GM19372 (cell line): ENCODE measurements around the gene STARD8.
"Not testable (repeated sequence)": the region's sequence is repeated elsewhere in the genome, so short reads cannot be mapped to it uniquely, and the experiment has no call there.

ENCODE experiments used
- ATAC-seq: cut with Tn5 transposase; IDR thresholded peaks from one replicate; pipeline ENCODE4 v1.9.1; 2021; ENCODE audit warnings: mild to moderate bottlenecking, low read depth, moderate library complexity; ENCODE audit not compliant: unreplicated experiment

Gene STARD8

DNA sequence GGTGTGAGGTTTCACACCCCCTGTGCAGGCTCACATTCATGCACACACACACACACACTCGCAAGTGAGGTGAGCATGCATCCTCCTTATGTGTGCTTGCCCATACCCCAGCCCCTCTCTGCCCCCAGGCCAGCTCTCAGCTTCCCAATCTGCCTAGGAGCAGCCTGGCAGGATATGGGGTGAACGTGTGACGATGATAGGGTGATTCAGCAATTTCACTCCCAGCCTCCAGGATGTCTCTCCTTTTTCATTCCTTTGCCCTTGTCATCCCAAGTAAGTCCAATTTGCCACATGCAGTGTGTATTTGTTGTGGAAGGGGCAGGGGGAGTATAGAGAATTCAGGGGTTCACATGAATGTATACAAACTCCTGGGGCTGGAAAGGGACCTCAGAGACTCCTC is 7.2 kb downstream of the STARD8 start:
- ATAC-seq = no peak

DNA sequence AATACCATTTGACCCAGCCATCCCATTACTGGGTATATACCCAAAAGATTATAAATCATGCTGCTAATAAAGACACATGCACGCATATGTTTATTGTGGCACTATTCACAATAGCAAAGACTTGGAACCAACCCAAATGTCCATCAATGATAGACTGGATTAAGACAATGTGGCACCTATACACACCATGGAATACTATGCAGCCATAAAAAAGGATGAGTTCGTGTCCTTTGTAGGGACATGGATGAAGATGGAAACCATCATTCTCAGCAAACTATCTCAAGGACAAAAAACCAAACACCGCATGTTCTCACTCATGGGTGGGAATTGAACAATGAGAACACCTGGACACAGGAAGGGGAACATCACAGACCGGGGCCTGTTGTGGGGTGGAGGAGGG is 9.0 kb downstream of the STARD8 start:
- ATAC-seq = not testable (repeated sequence)

DNA sequence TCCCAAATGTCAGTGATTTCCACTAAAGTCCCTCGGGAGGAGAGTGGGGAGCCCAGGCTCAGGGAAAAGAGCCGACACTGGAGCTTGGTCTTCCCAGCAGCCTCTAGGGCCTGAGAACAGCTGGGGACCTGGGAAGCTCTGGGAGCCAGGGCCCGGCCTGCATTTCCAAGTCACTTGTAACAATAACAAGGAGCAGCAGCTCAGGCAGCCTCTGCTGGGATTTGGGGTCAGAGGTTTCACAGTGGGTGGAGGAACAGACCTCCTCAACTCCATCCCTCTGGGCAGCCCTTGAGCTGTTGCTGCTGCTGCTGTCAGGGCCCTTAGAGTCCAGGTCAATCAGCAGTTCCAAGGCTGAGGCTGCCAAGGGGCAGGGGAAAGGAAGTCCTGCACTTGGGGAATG is 11.1 kb downstream of the STARD8 start:
- ATAC-seq = no peak

DNA sequence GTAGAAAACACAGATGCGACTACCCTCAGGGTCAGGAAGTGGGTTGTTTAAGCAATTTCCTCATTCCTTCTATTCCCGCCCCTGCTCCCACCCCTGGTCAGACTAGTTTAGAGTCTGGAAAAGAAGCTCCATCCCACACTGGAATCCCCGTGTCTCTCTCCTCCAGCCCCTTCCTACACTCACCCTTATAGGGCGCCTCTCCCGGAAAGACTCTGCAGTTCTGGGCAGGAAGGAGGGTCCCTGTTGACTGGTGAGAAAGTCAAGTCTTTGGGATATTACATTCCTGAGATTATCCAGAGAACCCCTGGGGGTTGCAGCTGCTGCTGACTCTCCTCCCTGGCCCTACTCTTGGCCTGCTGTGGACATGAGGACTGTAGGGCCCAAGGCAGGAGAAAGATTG is 11.9 kb downstream of the STARD8 start:
- no peak for ATAC-seq

DNA sequence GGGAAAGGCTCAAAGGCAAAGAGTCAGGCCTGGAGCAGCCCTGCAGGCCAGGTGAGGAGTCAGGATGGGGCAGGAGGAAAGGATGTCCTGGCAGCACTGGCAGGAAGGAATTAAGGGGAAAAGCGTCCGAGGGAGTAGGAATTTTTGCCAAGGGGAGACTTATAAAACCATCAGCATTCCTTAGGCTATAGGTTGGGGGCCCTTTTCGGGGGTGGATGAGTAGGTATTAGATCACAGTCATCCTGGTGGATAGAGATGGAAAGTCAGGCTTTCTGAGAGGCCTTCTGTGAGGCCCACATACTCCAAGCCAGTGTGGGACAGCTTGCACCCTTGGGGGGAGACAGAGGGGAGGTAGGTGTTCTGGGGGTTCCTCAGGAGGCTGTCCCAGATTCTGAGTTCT is 12.3 kb downstream of the STARD8 start:
- ATAC-seq = no peak

DNA sequence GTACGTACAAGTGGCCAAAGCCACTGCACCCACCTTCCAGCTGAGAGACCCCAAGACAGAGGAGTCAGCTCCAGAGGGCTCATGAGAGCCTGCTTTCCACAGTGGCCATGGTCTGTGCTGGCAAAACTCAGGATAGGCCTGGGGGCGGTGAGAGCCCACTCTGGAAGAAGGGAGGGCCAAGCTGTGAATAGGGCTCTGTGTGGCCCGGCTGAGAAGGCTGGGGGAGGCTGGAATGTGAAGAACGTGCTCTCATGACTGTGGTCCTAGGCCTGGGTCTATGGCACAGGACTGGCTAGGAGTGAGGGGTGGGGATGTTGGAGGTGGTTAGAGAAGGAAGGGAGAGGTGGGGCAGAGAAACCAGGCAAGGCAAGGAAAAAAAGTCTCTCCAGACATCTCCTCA is 13.3 kb downstream of the STARD8 start:
- ATAC-seq = no peak

DNA sequence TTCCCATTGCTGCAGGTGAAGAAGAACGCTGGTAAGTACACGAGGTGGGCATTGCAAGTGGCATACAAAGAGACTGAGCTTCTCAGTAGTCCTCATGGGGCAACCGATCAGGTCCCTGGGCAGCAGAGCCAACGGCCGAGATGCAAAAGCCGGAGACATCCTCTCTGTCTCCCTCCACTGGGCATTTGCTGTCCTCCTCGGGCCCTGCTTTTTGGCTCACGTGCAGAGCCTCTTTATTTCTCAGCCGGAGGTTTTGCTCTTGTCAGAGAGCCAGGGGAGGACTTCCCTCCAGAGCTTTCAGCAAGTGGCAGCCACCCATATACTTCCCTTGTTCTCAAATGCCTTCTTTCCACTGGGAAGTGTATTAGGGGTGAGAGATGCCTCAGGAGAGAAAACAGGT is 18.0 kb downstream of the STARD8 start:
- no peak for ATAC-seq

DNA sequence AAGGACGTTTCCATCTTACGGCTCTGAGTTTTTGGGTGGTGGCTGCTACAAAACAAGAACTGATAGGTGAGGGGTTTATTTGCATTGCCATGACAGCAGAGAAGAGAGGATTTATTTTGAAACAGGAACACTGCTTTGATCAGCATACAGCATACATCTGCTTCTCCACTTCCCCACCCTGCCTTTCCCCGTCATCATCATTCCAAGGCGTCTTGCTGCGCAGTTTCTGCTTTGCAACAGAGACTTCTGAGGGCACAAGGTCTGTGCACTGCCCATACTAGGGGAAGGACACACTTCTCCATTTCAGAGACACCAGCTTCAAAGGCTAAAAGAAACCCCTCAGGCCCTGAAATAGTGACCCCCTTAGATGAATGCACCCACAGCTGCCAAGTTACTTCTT is 19.1 kb downstream of the STARD8 start:
- no peak for ATAC-seq

DNA sequence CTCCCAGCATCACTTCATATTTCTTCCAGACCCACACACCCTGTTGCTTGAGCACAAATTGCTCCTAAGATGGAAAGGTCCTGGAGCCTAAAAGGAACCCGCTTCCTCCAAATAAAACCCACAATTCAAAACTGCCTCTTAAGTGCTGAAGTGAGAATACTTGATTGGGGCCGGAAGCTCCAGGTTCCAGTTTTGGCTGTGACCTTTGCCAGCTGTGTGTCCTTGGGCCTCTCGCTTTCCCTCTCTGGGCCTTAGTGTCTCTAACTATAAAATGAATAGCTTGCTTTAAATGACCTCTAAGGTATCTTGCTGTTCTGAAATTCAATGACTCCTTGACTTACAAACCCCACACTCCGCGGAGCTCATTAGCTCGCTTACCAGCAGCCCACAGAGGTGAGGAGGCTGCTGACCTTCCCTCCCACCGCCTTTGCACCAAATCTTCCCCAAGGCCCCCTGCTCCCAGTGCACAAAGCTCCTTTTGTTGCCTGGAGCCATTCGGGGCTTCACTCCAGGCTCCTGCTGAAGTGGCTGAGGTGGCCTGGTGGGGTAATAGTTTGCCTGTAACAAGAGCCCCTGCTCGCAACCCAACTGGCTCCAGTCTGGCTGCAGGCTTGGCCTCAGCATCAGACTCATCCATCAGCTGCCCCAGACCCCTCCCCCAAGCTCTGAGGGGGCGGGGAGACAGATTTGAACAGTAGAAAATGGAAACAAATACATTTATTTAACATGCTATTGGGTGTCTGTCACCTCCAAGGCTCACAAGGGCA is 21.8 kb downstream of the STARD8 start:
- ATAC-seq = no peak

DNA sequence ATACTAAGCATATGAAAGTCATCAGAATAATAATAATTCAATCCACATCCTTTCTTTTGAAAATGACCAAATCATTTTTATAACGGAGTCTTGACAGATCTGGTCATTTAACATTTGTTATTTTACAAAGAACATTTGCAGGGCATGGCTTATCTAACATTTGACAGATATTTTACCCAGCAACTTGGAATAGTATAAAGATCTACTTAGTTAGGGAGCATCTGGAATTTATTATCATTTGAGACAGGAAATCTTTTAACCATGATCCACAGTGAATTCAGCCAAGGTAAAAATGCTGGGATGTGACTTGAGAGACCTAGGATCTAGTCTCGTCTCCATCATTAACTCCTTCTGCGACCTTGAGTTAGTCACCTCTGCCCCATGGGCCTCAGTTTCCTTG is 22.4 kb downstream of the STARD8 start:
- ATAC-seq = no peak

DNA sequence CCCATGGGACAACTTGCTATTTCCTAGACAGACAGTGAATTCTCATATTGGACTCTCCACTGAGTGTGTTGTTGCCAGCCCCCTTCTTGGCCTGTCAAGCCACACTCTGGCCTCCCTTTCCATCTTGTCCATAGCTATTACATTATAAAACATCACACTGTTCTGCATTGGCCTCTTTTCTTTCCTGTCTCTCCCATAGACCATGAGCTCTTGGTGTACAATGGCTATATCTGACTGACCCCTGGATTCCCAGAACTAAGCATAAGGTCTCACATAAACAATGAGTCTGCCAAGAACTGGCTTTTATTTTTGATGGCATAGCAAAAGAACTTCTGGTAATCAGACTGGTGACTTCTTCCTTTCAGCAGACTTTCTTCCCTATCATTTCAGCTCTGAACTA is 23.8 kb downstream of the STARD8 start:
- ATAC-seq = no peak

DNA sequence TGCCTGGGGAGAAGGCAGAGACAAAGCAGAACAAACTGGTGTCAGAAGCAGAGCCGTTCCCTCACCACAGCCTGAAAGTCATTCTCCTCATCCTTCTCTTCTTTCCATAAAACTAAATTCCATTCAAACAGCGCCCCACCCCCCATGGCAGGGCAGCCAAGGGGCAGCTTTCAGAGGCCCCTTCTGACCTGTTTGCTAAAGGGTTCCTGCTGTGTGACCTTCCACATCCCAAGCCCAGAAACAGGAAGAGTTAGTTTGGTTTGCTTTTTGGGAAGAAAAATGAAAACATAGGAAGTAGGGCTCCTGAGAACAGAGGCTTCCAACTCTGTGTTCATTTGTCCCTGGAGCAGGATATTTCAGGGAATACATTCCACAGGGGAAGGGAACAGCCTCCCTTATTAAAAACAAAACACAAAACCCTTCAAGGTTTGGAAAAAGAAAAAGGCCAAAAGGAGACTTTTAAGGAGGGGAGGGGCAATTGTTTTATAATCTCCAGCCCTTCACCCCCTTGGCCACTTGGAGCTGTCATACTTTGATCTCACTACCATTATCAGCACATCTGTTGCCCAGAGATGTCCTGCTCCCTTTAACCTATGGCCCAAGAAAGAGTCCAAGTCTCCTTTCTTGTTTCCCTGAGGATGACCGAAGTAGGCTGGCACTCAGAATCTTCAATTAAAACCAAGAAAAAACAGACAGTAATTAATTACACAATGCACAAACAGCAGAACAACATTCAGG is 25.3 kb downstream of the STARD8 start:
- ATAC-seq = no peak

DNA sequence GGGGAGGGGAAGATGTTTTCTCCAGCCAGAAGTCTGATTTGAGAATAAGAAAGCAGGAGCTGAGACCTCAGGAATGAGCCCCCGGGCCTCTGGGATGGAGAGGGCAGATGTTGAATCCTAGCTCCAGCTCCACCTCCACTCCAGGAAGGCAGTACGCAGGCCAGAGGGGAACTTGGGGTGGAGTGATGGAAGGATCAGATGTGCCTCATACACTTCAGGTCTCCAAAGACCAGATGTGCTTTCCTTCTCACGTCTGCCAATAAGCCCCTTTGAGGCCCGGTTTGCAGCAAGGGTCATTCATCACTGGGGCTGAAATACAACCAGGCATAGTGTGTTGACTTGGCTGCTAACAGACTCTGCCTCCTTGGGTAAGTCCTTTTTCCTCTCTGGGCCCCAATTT is 28.1 kb downstream of the STARD8 start:
- ATAC-seq = no peak

DNA sequence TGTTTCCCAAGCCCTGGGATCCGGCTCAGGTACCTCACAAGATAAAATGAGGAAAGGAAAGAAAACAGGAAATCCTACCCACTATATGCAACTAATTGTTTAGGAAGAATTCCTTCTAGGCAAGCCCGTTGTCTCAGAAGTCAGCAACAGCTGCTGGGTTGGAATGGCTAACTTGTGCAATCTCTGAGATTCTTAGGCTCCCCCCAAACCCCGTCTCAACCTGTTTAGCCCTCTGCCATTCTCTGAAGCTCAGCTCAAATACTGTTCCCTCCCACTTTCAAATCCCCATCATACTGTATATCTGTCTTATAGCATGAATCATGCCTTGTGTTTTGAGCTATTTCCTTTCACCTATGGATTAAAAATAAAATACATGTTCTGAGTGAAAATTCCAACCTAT is 28.9 kb downstream of the STARD8 start:
- ATAC-seq = no peak

DNA sequence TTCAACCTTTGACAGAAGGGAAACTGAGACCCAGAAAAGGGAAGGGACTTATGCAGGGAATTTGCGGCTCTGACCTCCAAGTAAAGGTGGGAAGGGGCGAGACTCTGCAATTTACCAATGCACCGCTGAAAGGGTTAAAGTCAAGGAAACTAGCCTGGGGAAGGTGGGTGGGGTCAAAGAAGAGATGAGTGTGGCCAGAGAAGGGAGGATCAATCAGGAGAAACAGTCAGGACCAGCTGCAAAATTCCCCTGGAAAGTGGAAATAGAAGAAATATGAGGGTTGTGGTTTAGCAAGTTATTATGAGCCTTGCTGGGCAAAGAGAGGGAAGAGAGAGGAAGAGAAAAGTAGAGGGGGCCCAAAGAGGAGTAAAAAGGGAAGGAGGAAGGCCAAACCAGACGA is 30.5 kb downstream of the STARD8 start:
- ATAC-seq = no peak

DNA sequence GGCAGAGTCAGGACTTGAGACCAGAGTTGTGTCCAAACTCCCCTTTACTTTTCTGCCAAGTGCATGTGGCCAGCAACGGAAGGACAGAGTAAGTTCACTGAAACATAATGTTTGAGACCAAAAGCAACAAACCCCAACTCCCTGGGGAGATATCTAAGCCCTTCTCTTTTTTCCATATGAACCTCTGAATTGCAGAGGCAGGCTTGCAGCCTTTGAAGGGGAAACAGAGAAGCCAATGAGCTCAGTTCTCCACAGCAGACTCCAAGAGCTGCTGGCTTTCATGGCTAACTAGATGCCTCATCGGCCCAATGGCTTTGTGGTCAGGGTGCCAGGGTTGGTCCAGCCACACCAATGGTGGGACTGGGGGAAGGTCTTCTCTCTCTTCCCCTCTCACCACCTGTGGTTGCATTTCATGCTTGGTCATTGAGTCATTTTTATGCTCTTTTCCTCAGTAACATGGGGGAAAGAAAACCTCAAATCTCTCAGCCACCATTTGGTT is 34.0 kb downstream of the STARD8 start:
- ATAC-seq = no peak

DNA sequence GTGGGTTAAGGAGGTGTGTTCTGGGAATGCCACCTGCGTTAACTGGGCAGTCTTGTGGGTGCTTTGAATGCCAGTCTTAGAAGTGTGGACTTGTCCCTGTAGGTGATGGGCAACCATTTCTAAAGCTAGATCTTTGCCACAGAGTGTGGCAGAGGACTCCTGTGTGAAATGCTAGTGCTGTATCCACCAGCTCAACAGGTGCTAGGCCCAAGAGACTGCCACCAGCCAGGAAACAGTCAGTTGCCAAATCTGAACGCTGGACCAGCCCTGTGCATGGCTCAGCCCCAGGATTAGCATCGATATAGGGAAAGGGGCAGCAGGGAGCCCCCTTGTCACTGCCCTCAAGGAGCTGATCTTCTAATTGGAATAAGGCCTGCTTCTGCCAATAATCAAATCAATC is 35.3 kb downstream of the STARD8 start:
- ATAC-seq = no peak

DNA sequence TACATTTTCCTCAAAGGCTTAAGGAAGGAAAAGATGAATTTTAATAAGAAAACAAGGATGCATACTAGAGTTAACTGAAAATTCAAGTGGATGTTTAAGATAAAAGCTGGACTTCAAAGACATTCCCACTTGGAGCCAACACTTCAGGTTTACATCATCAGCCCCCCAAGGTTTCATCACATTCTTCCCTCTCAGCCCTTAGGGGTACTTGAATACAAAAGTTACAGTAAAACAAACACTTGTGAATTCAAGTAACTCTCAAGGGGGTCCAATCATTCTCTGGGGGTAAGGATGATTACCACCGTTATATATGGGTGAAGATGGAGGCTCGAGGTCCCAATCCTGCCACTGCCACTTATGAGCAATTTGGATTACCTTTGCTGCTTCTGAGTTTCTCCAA is 36.1 kb downstream of the STARD8 start:
- ATAC-seq = no peak

DNA sequence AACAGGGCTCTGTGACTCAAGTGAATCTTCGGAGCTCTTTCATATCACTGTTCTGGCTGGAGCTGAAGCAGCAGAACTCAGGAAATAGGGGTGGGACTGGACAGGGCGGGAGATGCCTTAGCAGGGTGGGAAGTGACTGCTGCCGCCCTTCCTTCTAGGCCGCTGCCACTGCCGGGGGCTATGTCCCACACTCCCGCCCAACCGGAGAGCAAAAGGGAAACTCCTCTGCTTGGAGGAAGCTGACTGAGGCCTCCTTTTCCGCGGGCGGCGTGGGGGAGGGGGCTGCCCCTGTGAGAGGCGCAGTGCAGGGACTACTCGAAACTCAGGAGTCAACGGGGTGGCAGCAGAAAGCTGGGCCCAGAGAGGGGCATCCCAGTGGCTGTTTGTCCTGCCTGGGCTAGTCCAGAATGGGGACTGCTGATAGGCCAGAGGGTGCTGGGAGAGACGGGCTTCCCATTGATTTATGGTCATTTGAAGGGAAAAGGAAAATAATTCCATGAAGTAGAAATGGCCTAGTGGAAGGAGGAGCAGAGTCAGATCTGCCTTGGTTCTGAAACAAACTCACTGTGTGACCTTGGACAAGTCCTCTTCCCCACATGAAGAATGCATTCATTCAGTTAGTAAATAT is 36.9 kb downstream of the STARD8 start:
- ATAC-seq = no peak

DNA sequence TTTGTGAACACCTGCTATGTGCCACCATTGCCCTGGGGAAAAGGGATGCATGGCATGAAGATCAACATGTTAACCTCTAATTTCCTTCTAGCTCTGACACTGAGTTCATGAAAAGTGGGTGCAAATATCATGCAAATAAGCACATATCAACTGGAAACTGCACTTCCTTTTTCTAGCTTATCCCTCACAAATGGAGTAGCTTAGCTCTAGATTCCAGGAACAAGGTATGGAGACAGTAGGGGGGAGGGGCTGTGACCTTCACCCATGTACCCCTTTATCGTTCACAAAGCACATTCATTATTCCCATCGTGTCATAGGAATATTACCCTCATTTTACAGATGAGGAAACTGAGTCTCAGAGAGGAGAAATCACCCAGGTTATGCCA is 37.4 kb downstream of the STARD8 start:
- no peak for ATAC-seq

DNA sequence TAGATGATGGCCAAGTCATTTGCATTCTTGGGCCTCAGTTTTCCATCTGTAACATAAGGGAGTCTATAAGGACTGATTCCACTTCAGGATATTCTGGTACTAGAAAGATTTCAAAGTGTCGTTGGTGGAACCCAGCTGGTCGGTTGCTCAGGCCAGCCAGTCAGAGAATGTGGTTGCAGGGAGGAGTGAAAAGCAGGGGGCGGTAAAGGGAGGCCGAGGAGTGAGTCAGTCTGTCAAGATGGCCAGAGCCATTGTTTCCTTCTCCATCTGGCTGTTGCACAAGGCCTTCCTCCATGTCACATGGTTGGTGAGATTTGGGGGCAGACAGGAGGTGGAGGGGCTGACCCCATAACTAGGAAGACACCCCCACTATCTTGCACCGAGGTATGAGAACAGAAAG is 38.2 kb downstream of the STARD8 start:
- no peak for ATAC-seq
